Erythroblast (primary cell): ENCODE measurements around the gene ZNF83.
A peak's percentile ranks its signal among the peaks of the same experiment; 100 is the strongest.
"Not testable (repeated sequence)": the region's sequence is repeated elsewhere in the genome, so short reads cannot be mapped to it uniquely, and the experiment has no call there.

Experiments
- DNase-seq, 2 experiments: peaks; one replicate each; lab custom pipeline; 2025; lab: John Stamatoyannopoulos, UW
- GATA1 ChIP-seq: IDR thresholded peaks from 2 replicates; pipeline ENCODE4 v1.6.1; 2011; ENCODE audit warnings: low read depth, mild to moderate bottlenecking, control low read depth, low read length, moderate library complexity
- POLR2A ChIP-seq: IDR thresholded peaks from 2 replicates; pipeline ENCODE4 v1.6.1; 2011; ENCODE audit warnings: mild to moderate bottlenecking, low read length

Gene ZNF83

GRCh38 chr19:52637718-52638585 lies at the start of gene ZNF83:
Gene ZNF83, minus strand, starts transcription at chr19:52638355.
- no peak for TF ChIP-seq GATA1
- TF ChIP-seq POLR2A: peak; percentile 81
- peak; percentile 92 to 95 for DNase-seq

GRCh38 chr19:52687684-52688083 lies 49.5 kb upstream of the ZNF83 start:
- no peak for DNase-seq
- no peak for TF ChIP-seq GATA1
- TF ChIP-seq POLR2A: no peak

- no peak for DNase-seq
- TF ChIP-seq POLR2A (no peak), GATA1 (no peak)
These were observed 47.7 kb upstream of the ZNF83 start for GRCh38 chr19:52685811-52686210.

GRCh38 chr19:52681216-52681615 lies 43.1 kb upstream of the ZNF83 start:
- not testable (repeated sequence) for DNase-seq

GRCh38 chr19:52679598-52679997 lies 41.4 kb upstream of the ZNF83 start:
- TF ChIP-seq POLR2A (no peak), GATA1 (no peak)
- no peak for DNase-seq

- not testable (repeated sequence) for DNase-seq
These were observed 37.1 kb upstream of the ZNF83 start for GRCh38 chr19:52675239-52675638.

- no peak for DNase-seq
- TF ChIP-seq GATA1: no peak
- TF ChIP-seq POLR2A: no peak
These were observed 34.9 kb upstream of the ZNF83 start for GRCh38 chr19:52673014-52673413.

- DNase-seq: no peak
- TF ChIP-seq GATA1: no peak
These were observed 31.9 kb upstream of the ZNF83 start for GRCh38 chr19:52670046-52670445.

- no peak for TF ChIP-seq POLR2A
- TF ChIP-seq GATA1: no peak
- no peak for DNase-seq
These were observed 31.4 kb upstream of the ZNF83 start for GRCh38 chr19:52669586-52669985.

- no peak for TF ChIP-seq GATA1
- no peak for TF ChIP-seq POLR2A
These were observed 29.8 kb upstream of the ZNF83 start for GRCh38 chr19:52667972-52668371.

GRCh38 chr19:52666506-52666905 lies 28.4 kb upstream of the ZNF83 start:
- DNase-seq: no peak
- TF ChIP-seq POLR2A (no peak), GATA1 (no peak)

More at GRCh38 chr19:52667972-52668371, 29.8 kb upstream of the ZNF83 start:
- no peak for DNase-seq

GRCh38 chr19:52665529-52665928 lies 27.4 kb upstream of the ZNF83 start:
- DNase-seq: no peak
- TF ChIP-seq GATA1 (no peak), POLR2A (no peak)

- no peak for DNase-seq
- TF ChIP-seq GATA1 (no peak), POLR2A (no peak)
These were observed 26.9 kb upstream of the ZNF83 start for GRCh38 chr19:52665027-52665426.

- no peak for DNase-seq
- TF ChIP-seq POLR2A: no peak
- TF ChIP-seq GATA1: no peak
These were observed 26.3 kb upstream of the ZNF83 start for GRCh38 chr19:52664461-52664860.

- DNase-seq: no peak
These were observed 24.5 kb upstream of the ZNF83 start for GRCh38 chr19:52662631-52663030.

More at GRCh38 chr19:52662631-52663030, 24.5 kb upstream of the ZNF83 start:
- TF ChIP-seq POLR2A: no peak
- TF ChIP-seq GATA1: no peak
